Cardiac ventricle fibroblast (primary cell): ENCODE data around the gene SCART1. TPM values are rescaled to one million over a fixed set of nuclear protein-coding genes. Genes with fewer than 3 reads are reported as not detected.

ENCODE experiments used
- total RNA-seq: library from RNA; depleted of rRNA; stranded (reverse); fragments of >200 nt; gene quantifications from 2 replicates; pipeline ENCODE4 v1.2.3, GENCODE V29; 2015

SCART1 gene
- total RNA-seq: 0.73 and 2.2 TPM in 2 replicates

DNA sequence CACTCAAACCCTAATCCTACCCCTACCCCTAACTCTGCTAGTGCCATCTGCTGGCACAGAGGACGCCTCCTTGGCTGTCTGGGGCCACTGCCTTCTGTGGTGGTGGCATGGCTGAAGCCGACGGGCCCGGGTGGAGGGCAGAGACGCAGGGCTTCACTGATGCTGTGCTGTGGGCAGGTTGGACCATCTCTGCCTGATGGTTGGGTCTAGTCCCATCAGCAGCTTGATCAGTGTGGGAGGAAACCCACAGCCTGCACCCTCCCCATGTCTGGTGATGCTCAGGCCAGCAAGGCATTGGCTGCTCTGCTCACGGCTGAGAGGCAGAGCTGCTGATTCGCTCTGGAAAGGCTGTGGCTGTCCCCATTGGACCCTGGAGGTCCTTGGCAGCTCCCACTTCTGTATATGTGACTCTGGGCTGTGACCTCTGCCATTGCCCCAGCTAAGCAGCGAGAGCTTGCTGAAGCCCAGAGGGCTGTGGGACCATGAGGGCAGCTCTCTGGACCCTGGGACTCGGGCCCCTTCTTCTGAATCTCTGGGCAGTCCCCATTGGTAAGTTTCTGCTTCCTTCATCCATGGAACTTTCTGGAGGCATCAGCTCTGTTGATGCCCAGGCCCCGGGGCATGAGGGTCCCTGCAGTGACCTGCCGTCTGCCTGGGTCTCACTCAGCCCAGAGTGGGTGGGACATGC lies at the start of gene SCART1:
Gene SCART1, plus strand, starts transcription at position 430 of the 688 bp plus-strand sequence. Its CDS starts 53 bp downstream, at position 483.

DNA sequence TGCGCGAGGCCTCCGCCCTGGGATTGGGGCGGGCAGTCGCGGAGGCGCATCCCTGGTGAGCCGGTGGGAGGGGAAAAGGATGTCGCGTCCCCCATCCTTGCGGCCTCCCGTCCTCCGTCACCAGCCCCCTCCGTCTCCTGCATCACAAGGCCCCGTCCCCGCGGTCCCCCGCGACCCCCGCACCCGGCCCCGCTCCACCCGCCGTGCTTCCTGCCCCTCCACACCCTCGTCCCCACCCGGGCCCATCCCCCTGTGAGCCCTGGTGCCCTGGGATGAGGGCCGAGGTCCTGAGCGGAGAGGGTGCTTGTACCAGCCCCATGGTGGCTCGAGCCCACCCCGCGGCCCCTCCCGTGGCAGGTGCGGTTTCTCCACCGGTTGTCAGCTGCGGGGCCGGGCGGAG lies 29.1 kb upstream of the SCART1 start, which contains the start of gene SPRN:
Gene SPRN, minus strand, starts transcription at position 25 of the 400 bp plus-strand sequence. CDS start 944 bp downstream, outside the sequence.

Other genes starting within 250 kb of the SCART1 start
- not detected in 2 replicates for gene UTF1, start 223.7 kb upstream of the SCART1 start, total RNA-seq
- gene VENTX, start 216.1 kb upstream of the SCART1 start, total RNA-seq: not detected in 2 replicates
- gene ADAM8, start 177.1 kb upstream of the SCART1 start, total RNA-seq: 0.34 and 1.2 TPM in 2 replicates
- gene TUBGCP2, start 145.1 kb upstream of the SCART1 start, total RNA-seq: 30.7 and 40.2 TPM in 2 replicates
- 14.3 and 25.5 TPM in 2 replicates for gene ZNF511, start 145.0 kb upstream of the SCART1 start, total RNA-seq
- not detected in 2 replicates for gene CALY, start 117.0 kb upstream of the SCART1 start, total RNA-seq
- not detected in 2 replicates for gene PRAP1, start 106.6 kb upstream of the SCART1 start, total RNA-seq
- 13.4 and 17.3 TPM in 2 replicates for gene FUOM, start 95.9 kb upstream of the SCART1 start, total RNA-seq
- gene ECHS1, start 80.6 kb upstream of the SCART1 start, total RNA-seq: 68.0 and 73.4 TPM in 2 replicates
- gene PAOX, start 74.7 kb upstream of the SCART1 start, total RNA-seq: 1.7 and 3.7 TPM in 2 replicates
- 14.5 and 21.1 TPM in 2 replicates for gene MTG1, start 59.8 kb upstream of the SCART1 start, total RNA-seq
- gene SPRN, start 29.3 kb upstream of the SCART1 start, total RNA-seq: 0.20 and 0.75 TPM in 2 replicates
- 0.64 and 2.2 TPM in 2 replicates for gene CYP2E1, start 73.4 kb downstream of the SCART1 start, total RNA-seq
- 0.05 TPM in 1 of 2 replicates, not detected in the other for gene SYCE1, start 111.6 kb downstream of the SCART1 start, total RNA-seq
- gene FRG2B, start 172.8 kb downstream of the SCART1 start, total RNA-seq: not detected in 2 replicates